HEK293 (cell line): ENCODE data around the gene TUT4.

Experiments
- CTCF ChIP-seq: fragments of 450-650 bp; formaldehyde crosslinking; IDR thresholded peaks from 2 replicates; pipeline ENCODE4 v1.5.1; 2016; ENCODE audit warnings: missing biosample characterization, missing genetic modification characterization
- MZF1 ChIP-seq: fragments of 450-650 bp; formaldehyde crosslinking; IDR thresholded peaks from 2 replicates; pipeline ENCODE4 v1.5.1; 2017; ENCODE audit warnings: missing biosample characterization, missing genetic modification characterization, borderline replicate concordance
- ZBTB7A ChIP-seq: fragments of 450-650 bp; formaldehyde crosslinking; IDR thresholded peaks from 2 replicates; pipeline ENCODE4 v1.5.1; 2016; ENCODE audit warnings: low read depth, missing biosample characterization, missing genetic modification characterization
- ZNF174 ChIP-seq: fragments of 450-650 bp; formaldehyde crosslinking; IDR thresholded peaks from 2 replicates; pipeline ENCODE4 v1.5.0; 2017; ENCODE audit warnings: missing biosample characterization, mild to moderate bottlenecking, missing genetic modification characterization
- ZNF302 ChIP-seq: fragments of 450-650 bp; formaldehyde crosslinking; IDR thresholded peaks from 2 replicates; pipeline ENCODE4 v1.5.1; 2016; ENCODE audit warnings: missing biosample characterization, missing genetic modification characterization, low read depth
- ZNF37A ChIP-seq: fragments of 450-650 bp; IDR thresholded peaks from 2 replicates; pipeline ENCODE4 v1.5.1; 2018; ENCODE audit warnings: missing biosample characterization, missing genetic modification characterization
- TF ChIP-seq, protein P1 (sequence below): fragments of 450-650 bp; formaldehyde crosslinking; conservative IDR thresholded peaks from 2 replicates; pipeline ENCODE4 v1.5.1; 2016; ENCODE audit warnings: low read depth, missing biosample characterization, missing genetic modification characterization
- TF ChIP-seq, protein P2 (sequence below): fragments of 450-650 bp; formaldehyde crosslinking; IDR thresholded peaks from 2 replicates; pipeline ENCODE4 v1.5.1; 2017; ENCODE audit warnings: missing biosample characterization, missing genetic modification characterization

DNA sequence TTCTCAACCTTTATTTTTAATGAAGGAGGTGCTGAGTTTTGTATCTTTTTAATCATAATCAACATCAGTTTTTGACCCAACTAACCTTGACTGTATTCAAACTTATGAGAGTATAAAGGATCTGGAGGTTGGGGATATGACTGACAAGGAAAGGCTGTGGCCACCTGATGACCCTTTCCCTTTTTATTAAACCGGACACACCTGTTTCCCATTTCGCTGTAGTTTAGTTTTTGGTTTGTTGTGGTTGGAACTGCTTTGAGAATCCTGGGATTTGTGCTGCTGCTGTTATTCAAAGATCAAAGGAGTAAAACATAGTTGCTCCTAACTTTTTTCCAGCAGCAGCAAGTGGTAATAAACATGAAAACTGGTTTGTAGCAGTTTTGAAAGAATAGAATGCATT lies 136.1 kb downstream of the TUT4 start:
- TF ChIP-seq, protein P1, sequence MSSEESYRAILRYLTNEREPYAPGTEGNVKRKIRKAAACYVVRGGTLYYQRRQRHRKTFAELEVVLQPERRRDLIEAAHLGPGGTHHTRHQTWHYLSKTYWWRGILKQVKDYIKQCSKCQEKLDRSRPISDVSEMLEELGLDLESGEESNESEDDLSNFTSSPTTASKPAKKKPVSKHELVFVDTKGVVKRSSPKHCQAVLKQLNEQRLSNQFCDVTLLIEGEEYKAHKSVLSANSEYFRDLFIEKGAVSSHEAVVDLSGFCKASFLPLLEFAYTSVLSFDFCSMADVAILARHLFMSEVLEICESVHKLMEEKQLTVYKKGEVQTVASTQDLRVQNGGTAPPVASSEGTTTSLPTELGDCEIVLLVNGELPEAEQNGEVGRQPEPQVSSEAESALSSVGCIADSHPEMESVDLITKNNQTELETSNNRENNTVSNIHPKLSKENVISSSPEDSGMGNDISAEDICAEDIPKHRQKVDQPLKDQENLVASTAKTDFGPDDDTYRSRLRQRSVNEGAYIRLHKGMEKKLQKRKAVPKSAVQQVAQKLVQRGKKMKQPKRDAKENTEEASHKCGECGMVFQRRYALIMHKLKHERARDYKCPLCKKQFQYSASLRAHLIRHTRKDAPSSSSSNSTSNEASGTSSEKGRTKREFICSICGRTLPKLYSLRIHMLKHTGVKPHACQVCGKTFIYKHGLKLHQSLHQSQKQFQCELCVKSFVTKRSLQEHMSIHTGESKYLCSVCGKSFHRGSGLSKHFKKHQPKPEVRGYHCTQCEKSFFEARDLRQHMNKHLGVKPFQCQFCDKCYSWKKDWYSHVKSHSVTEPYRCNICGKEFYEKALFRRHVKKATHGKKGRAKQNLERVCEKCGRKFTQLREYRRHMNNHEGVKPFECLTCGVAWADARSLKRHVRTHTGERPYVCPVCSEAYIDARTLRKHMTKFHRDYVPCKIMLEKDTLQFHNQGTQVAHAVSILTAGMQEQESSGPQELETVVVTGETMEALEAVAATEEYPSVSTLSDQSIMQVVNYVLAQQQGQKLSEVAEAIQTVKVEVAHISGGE, result no peak
- TF ChIP-seq ZNF174 (tag by site-specific recombination) (no peak), ZBTB7A (tag by site-specific recombination) (no peak), MZF1 (tag by site-specific recombination) (no peak), ZNF37A (tag by site-specific recombination) (no peak), CTCF (tag by site-specific recombination) (no peak), ZNF302 (tag by site-specific recombination) (no peak)
- TF ChIP-seq, protein P2, sequence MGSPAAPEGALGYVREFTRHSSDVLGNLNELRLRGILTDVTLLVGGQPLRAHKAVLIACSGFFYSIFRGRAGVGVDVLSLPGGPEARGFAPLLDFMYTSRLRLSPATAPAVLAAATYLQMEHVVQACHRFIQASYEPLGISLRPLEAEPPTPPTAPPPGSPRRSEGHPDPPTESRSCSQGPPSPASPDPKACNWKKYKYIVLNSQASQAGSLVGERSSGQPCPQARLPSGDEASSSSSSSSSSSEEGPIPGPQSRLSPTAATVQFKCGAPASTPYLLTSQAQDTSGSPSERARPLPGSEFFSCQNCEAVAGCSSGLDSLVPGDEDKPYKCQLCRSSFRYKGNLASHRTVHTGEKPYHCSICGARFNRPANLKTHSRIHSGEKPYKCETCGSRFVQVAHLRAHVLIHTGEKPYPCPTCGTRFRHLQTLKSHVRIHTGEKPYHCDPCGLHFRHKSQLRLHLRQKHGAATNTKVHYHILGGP (tag by site-specific recombination), result no peak
